Measurements from ENCODE around the gene GSPT1. TPM values are rescaled to one million over a fixed set of nuclear protein-coding genes. Genes with fewer than 3 reads are reported as not detected.

Gene GSPT1
- total RNA-seq, 1 experiment from 2014 or later, result 173 TPM

DNA sequence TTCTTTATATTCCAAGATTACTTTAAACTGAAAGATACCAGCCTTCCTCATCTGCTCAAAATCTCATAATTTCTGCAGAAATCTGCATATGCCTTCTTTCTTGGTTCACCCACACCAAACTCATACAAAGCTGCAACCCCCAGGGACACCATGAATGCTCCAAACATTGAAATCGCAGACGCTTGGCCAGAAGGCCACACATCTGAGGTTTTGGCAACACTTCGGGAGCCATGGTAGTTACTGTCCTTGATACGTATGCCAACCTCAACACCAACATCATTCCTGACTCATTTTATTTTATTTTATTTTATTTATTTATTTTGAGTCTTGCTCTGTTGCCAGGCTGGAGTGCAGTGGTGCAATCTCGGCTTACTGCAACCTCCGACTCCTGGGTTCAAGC lies 11.8 kb downstream of the GSPT1 start:
- Histone ChIP-seq H4K91ac (ENCODE audit: insufficient read length, low read depth, low read length) (no peak overlapping the region), H2BK120ac (ENCODE audit: low read depth, low read length, poor library complexity, severe bottlenecking) (no peak overlapping the region), H3T11ph (ENCODE audit: low read length) (no peak overlapping the region), H2BK15ac (ENCODE audit: low read depth, low read length) (no peak overlapping the region), H3K27me3 (ENCODE audit: insufficient read depth, low read length) (no peaks in the 10 kb centered on the region), H2AK5ac (ENCODE audit: insufficient read length, low read length) (no peak overlapping the region), H3K18ac (ENCODE audit: insufficient read length, low read depth, low read length) (no peak overlapping the region), H2BK5ac (ENCODE audit: insufficient read length, low read length) (no peak overlapping the region), H3K9ac (ENCODE audit: extremely low read depth, insufficient read length, low read length) (no peak overlapping the region), H3K4ac (ENCODE audit: low read depth, low read length) (no peak overlapping the region), H3K4me1 (ENCODE audit: insufficient read depth, low read length) (no peaks in the 10 kb centered on the region), H4K20me1 (ENCODE audit: control insufficient read depth, insufficient read depth, insufficient read length) (no peaks in the 10 kb centered on the region), H4K5ac (ENCODE audit: insufficient read length, low read depth, low read length) (no peak overlapping the region), H3K56ac (ENCODE audit: insufficient read length, low read depth, low read length) (no peak overlapping the region), H2BK12ac (ENCODE audit: insufficient read length, low read depth, low read length) (no peak overlapping the region), H3K9me3 (ENCODE audit: control insufficient read depth, low read depth, low read length) (no peaks in the 10 kb centered on the region), H3K4me2 (ENCODE audit: insufficient read depth, insufficient read length, low read length) (no peak overlapping the region), H3K23me2 (ENCODE audit: insufficient read length, low read depth, low read length, poor library complexity, severe bottlenecking) (no peaks in the 10 kb centered on the region), H4K8ac (replicated peaks; ENCODE audit: insufficient read length, low read depth, low read length) (no peak overlapping the region), H2BK20ac (ENCODE audit: low read depth, low read length, poor library complexity, severe bottlenecking) (no peak overlapping the region), H3K23ac (ENCODE audit: insufficient read length, low read depth, low read length) (no peak overlapping the region), H3K27ac (ENCODE audit: insufficient read length, low read depth, low read length) (no peak overlapping the region), H3K79me2 (ENCODE audit: insufficient read depth, low read length) (peaks cover 60% of the 10 kb centered on the region; the same call in 1 of the 2 replicates), H2AFZ (ENCODE audit: low read length) (no peak overlapping the region), H3K79me1 (ENCODE audit: insufficient read depth, low read depth, low read length, poor library complexity, severe bottlenecking) (peaks cover 10% of the 10 kb centered on the region), H3K14ac (ENCODE audit: insufficient read depth, low read length) (no peak overlapping the region)
- Mint-ChIP-seq H3K4me3 (no peak overlapping the region), H3K27me3 (ENCODE audit: low read depth) (no peaks in the 10 kb centered on the region), H3K9me3 (no peaks in the 10 kb centered on the region), H3K36me3 (ENCODE audit: insufficient read depth in 1 of 3, low read depth in 3 of 3) (peaks cover 6 to 26% (median 20%) of the 10 kb centered on the region in 3 experiments), H3K4me1 (peaks cover 6 to 14% of the 10 kb centered on the region in 2 experiments), H3K27ac (peak overlapping the region in 1 of 3 experiments; percentile 37; a peak in 1 of 7 replicates)
- WGBS (ENCODE audit: extremely low coverage, insufficient read length, low lambda C conversion rate), result no CpG with 5 or more reads among the region's 6 CpGs
- DNase-seq, result no peak
- TF ChIP-seq, protein P1, sequence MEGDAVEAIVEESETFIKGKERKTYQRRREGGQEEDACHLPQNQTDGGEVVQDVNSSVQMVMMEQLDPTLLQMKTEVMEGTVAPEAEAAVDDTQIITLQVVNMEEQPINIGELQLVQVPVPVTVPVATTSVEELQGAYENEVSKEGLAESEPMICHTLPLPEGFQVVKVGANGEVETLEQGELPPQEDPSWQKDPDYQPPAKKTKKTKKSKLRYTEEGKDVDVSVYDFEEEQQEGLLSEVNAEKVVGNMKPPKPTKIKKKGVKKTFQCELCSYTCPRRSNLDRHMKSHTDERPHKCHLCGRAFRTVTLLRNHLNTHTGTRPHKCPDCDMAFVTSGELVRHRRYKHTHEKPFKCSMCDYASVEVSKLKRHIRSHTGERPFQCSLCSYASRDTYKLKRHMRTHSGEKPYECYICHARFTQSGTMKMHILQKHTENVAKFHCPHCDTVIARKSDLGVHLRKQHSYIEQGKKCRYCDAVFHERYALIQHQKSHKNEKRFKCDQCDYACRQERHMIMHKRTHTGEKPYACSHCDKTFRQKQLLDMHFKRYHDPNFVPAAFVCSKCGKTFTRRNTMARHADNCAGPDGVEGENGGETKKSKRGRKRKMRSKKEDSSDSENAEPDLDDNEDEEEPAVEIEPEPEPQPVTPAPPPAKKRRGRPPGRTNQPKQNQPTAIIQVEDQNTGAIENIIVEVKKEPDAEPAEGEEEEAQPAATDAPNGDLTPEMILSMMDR (conservative IDR thresholded peaks at IDR 0.05), result no peak
